Coronary artery (tissue), 2 donors: ENCODE data around the gene POLE.

Source experiments
- DNase-seq: peaks from one replicate; pipeline ENCODE4 v3.0.0-alpha.2; 2017; ENCODE audit warnings: low spot score
- H3K27ac ChIP-seq, 2 donors: fragments of 200-600 bp; sonication (generic); one replicate each; pipeline ENCODE4 v1.5.1; 2016 to 2019
- H3K4me3 ChIP-seq: fragments of 200-600 bp; sonication (generic); 2 replicates; pipeline ENCODE4 v1.5.1; 2016; ENCODE audit warnings: mild to moderate bottlenecking, moderate library complexity
- TF ChIP-seq, protein P1 (sequence below): fragments of 200-600 bp; sonication (generic); IDR thresholded peaks from one replicate; pipeline ENCODE4 v1.5.1; 2019; ENCODE audit warnings: antibody characterized with exemption

The POLE gene

GRCh38 chr12:132637811-132638210 lies 49.3 kb downstream of the POLE start:
- DNase-seq: no peak
- no peak overlapping the region for H3K27ac ChIP-seq
- no peak overlapping the region for H3K4me3 ChIP-seq
- TF ChIP-seq, protein P1, sequence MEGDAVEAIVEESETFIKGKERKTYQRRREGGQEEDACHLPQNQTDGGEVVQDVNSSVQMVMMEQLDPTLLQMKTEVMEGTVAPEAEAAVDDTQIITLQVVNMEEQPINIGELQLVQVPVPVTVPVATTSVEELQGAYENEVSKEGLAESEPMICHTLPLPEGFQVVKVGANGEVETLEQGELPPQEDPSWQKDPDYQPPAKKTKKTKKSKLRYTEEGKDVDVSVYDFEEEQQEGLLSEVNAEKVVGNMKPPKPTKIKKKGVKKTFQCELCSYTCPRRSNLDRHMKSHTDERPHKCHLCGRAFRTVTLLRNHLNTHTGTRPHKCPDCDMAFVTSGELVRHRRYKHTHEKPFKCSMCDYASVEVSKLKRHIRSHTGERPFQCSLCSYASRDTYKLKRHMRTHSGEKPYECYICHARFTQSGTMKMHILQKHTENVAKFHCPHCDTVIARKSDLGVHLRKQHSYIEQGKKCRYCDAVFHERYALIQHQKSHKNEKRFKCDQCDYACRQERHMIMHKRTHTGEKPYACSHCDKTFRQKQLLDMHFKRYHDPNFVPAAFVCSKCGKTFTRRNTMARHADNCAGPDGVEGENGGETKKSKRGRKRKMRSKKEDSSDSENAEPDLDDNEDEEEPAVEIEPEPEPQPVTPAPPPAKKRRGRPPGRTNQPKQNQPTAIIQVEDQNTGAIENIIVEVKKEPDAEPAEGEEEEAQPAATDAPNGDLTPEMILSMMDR: no peak

GRCh38 chr12:132635076-132635955 lies 51.8 kb downstream of the POLE start:
- DNase-seq: no peak
- TF ChIP-seq, protein P1: no peak
- Histone ChIP-seq H3K4me3 (no peak overlapping the region), H3K27ac (no peak overlapping the region)

GRCh38 chr12:132634411-132634990 lies 52.6 kb downstream of the POLE start:
- Histone ChIP-seq H3K4me3 (no peak overlapping the region), H3K27ac (no peak overlapping the region)
- TF ChIP-seq, protein P1: no peak
- DNase-seq: no peak

- TF ChIP-seq, protein P1: no peak
- Histone ChIP-seq H3K4me3 (no peak overlapping the region), H3K27ac (no peak overlapping the region)
- DNase-seq: no peak
Measured at GRCh38 chr12:132633901-132634300, 53.2 kb downstream of the POLE start.

- Histone ChIP-seq H3K4me3 (no peak overlapping the region), H3K27ac (no peak overlapping the region)
- TF ChIP-seq, protein P1: no peak
- DNase-seq: no peak
Measured at GRCh38 chr12:132633398-132633797, 53.7 kb downstream of the POLE start.

GRCh38 chr12:132632521-132633228 lies 54.5 kb downstream of the POLE start:
- no peak for DNase-seq
- no peak overlapping the region for H3K27ac ChIP-seq
- H3K4me3 ChIP-seq: no peak overlapping the region
- TF ChIP-seq, protein P1: no peak
